Measurements from ENCODE around the gene BEND2. TPM values are rescaled to one million over a fixed set of nuclear protein-coding genes. Genes with fewer than 3 reads are reported as not detected.
"Not testable (repeated sequence)": the region's sequence is repeated elsewhere in the genome, so short reads cannot be mapped to it uniquely, and the experiment has no call there.

BEND2 gene
- total RNA-seq: under 1 TPM in 1 of 4 donors, not detected in 3; 0.15 TPM

DNA sequence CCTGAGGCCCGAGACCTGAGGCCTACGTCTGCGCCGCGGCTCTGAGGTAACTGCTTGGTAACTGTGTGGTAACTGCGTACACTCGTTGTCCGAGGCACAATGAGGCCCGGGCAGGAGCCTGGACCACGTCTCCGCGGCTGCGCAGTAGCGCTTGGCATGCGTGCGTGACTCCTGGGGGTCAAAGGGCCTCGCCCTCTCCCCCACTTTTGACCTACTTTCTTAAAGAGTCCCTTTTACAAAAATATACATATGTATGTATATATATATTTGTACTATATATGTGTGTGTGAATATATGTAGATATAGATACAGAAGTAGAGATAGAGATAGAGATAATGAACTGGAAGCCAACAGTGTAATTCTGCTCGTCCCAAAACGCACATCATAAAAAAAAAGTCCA lies at the start of gene BEND2:
Gene BEND2 (minus strand): TSS at position 101 of the 400 bp plus-strand sequence. CDS start 136 bp downstream, outside the sequence.
- Histone ChIP-seq H3K4me3 (no peak within 1 kb of the TSS), H3K27ac (no peak within 1 kb of the TSS), H3K36me3 (no peaks in the 10 kb centered on the region), H3K27me3 (no peaks in the 10 kb centered on the region), H3K9me3 (no peaks in the 10 kb centered on the region), H3K4me1 (no peaks in the 10 kb centered on the region)
- TF ChIP-seq, protein P1, sequence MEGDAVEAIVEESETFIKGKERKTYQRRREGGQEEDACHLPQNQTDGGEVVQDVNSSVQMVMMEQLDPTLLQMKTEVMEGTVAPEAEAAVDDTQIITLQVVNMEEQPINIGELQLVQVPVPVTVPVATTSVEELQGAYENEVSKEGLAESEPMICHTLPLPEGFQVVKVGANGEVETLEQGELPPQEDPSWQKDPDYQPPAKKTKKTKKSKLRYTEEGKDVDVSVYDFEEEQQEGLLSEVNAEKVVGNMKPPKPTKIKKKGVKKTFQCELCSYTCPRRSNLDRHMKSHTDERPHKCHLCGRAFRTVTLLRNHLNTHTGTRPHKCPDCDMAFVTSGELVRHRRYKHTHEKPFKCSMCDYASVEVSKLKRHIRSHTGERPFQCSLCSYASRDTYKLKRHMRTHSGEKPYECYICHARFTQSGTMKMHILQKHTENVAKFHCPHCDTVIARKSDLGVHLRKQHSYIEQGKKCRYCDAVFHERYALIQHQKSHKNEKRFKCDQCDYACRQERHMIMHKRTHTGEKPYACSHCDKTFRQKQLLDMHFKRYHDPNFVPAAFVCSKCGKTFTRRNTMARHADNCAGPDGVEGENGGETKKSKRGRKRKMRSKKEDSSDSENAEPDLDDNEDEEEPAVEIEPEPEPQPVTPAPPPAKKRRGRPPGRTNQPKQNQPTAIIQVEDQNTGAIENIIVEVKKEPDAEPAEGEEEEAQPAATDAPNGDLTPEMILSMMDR (IDR thresholded peaks at IDR 0.05 in 4 of 5, conservative IDR thresholded peaks at IDR 0.05 in 1 of 5): no peak
- TF ChIP-seq POLR2A (IDR thresholded peaks at IDR 0.05): no peak
- in situ Hi-C loops (cut with MboI; ENCODE audit: low sequenced_read_pairs in 4 of 4): loop anchor here in 2 of 4 donors (25.0 kb wide), 2 partner anchors 283 to 433 kb away; no protein-coding TSS in a partner anchor
- ATAC-seq: no peak
- intact Hi-C loops (cut with DNase I; ENCODE audit: low total_unique reads): no loop called here
- DNase-seq: no peak

DNA sequence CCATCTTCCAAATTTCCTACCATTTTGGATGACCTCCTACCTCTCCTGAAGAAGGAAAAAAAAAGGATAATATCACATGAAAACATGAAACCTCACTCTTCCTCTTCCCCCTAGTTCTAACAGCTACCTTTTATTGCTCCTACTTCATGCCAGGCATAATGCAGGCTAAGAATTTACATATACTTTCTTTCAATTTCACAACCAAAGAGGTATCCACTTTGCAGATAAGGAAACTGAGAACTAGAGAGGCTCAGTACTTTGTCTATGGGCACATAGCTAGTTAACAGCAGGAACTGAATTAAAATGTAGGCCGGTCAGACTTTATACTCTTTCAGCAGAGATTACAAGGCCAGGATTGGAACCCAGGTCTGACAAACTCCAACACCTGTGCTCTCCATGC lies 34.4 kb upstream of the BEND2 start:
- Histone ChIP-seq H3K4me3 (no peak overlapping the region), H3K27ac (no peak overlapping the region), H3K36me3 (no peaks in the 10 kb centered on the region), H3K4me1 (no peaks in the 10 kb centered on the region), H3K9me3 (no peaks in the 10 kb centered on the region), H3K27me3 (no peaks in the 10 kb centered on the region)
- no peak for ATAC-seq
- DNase-seq: no peak
- TF ChIP-seq, protein P1 (IDR thresholded peaks at IDR 0.05 in 4 of 5, conservative IDR thresholded peaks at IDR 0.05 in 1 of 5): no peak
- TF ChIP-seq POLR2A (IDR thresholded peaks at IDR 0.05): no peak
- intact Hi-C loops (cut with DNase I; ENCODE audit: low total_unique reads) (no loop called here), in situ Hi-C loops (cut with MboI; ENCODE audit: low sequenced_read_pairs in 4 of 4) (no loop called here)

DNA sequence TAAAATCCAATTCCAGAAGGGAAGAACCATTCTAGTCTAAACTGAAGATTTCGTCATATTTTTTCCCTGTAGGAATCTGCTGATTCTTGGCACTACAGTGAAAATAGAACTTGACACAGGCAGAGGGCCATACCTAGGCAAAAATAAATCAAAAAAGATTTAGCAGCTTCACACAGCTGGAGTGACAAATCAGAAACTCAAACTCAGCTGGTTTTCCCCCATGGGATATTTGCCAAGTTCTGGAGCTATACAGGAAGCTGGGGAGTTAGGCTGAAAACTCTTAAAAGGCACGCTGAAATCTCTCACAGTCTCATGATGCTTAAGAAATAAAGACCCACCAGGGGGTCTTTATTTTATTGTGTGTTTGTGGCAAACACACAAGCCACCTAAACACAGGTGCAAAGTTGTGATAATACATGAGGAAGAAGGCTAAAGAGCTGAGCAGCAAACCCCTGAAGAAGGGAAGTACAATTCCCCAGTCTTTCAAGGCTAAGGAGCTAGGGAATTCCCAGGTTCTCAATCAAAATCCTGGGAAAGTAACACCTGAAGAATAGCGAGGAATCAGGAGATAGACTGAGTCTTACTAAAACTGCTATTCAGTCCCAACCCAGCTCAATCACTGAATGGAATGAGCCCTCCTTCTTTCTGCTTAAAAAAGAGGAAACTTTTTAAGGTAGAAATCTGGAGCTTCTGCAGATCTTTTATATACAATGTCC lies 32.1 kb upstream of the BEND2 start:
- no peak for ATAC-seq
- Histone ChIP-seq H3K9me3 (no peaks in the 10 kb centered on the region), H3K27me3 (no peaks in the 10 kb centered on the region), H3K36me3 (no peaks in the 10 kb centered on the region), H3K27ac (no peak overlapping the region), H3K4me3 (no peak overlapping the region), H3K4me1 (no peaks in the 10 kb centered on the region)
- intact Hi-C loops (cut with DNase I; ENCODE audit: low total_unique reads) (no loop called here), in situ Hi-C loops (cut with MboI; ENCODE audit: low sequenced_read_pairs in 4 of 4) (no loop called here)
- DNase-seq: no peak
- TF ChIP-seq, protein P1 (IDR thresholded peaks at IDR 0.05 in 4 of 5, conservative IDR thresholded peaks at IDR 0.05 in 1 of 5): no peak
- no peak for TF ChIP-seq POLR2A (IDR thresholded peaks at IDR 0.05)

DNA sequence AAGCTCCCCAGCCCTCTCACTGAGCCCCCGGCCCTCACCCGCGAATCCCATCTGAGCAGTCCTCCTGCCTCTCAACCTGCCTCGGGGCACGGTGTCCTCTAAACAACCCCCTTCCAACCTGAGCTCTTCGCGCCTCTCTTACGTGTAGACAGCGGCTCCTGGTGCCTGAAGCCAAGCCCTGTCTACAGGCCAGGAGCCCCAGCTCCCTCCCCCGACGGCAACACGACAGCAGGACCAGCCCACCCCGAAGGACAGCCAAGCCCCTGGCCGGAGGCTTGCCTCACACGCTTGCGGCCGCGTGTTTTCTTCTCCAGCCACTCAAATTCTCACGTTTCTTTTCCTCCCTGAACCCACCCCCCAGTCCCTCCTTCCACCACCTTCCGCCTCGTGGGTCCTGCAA lies 9.0 kb upstream of the BEND2 start:
- H3K27ac ChIP-seq; intact Hi-C loops (cut with DNase I; ENCODE audit: low total_unique reads); H3K9me3 ChIP-seq; H3K4me1 ChIP-seq; DNase-seq; in situ Hi-C loops (cut with MboI; ENCODE audit: low sequenced_read_pairs in 4 of 4); ATAC-seq; H3K36me3 ChIP-seq; H3K4me3 ChIP-seq; H3K27me3 ChIP-seq: not testable (repeated sequence)

DNA sequence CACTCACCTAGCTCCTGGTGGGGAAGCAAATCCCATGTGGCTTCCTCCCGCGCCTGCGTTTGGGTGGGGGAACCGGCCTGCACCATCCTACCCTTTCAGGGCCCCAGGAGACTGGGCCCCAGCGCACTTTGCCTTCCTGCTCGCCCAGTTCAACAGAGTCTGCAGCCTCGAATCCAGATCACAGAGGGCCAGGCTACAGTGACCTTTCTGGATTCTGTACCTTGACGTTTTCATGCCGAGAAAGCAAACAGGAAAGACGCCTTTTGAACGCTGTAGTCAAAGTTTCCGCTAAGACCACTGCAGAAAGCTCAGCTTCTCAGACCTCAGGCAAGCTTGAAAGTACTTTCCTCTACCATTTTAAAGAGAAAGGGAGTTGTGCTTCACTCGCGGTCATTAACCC lies 7.4 kb upstream of the BEND2 start:
- Histone ChIP-seq H3K4me1 (no peaks in the 10 kb centered on the region), H3K4me3 (no peak overlapping the region), H3K27me3 (no peaks in the 10 kb centered on the region), H3K9me3 (no peaks in the 10 kb centered on the region), H3K27ac (no peak overlapping the region), H3K36me3 (no peaks in the 10 kb centered on the region)
- TF ChIP-seq POLR2A (IDR thresholded peaks at IDR 0.05): no peak
- TF ChIP-seq, protein P1 (IDR thresholded peaks at IDR 0.05 in 4 of 5, conservative IDR thresholded peaks at IDR 0.05 in 1 of 5): no peak
- intact Hi-C loops (cut with DNase I; ENCODE audit: low total_unique reads): no loop called here
- ATAC-seq (no peak), DNase-seq (no peak)
- in situ Hi-C loops (cut with MboI; ENCODE audit: low sequenced_read_pairs in 4 of 4): no loop called here
